GM11168 (cell line): ENCODE data around the gene XKR8.

Source experiments
- in situ Hi-C: fragments of 300-500 bp; cut with MboI; formaldehyde crosslinking; loops from one replicate; pipeline ENCODE4 v1.12.0; 2022; ENCODE audit warnings: low sequenced_read_pairs; ENCODE audit not compliant: unreplicated experiment

Gene XKR8

GRCh38 chr1:27959792-27960603 lies at the start of gene XKR8:
TSS of gene XKR8 (plus strand) at chr1:27959973. CDS start at chr1:27960070, 97 bp downstream.
- in situ Hi-C loops = no loop called here

GRCh38 chr1:27912429-27912828 lies 47.3 kb upstream of the XKR8 start:
- in situ Hi-C loops = no loop called here

GRCh38 chr1:27915082-27915575 lies 44.6 kb upstream of the XKR8 start:
- in situ Hi-C loops = no loop called here

GRCh38 chr1:27922272-27922671 lies 37.5 kb upstream of the XKR8 start:
- in situ Hi-C loops = no loop called here

GRCh38 chr1:27928216-27928954 lies 31.4 kb upstream of the XKR8 start:
- in situ Hi-C loops = no loop called here

GRCh38 chr1:27931184-27931583 lies 28.6 kb upstream of the XKR8 start:
- in situ Hi-C loops = no loop called here

GRCh38 chr1:27931759-27932158 lies 28.0 kb upstream of the XKR8 start:
- in situ Hi-C loops = no loop called here

DNA sequence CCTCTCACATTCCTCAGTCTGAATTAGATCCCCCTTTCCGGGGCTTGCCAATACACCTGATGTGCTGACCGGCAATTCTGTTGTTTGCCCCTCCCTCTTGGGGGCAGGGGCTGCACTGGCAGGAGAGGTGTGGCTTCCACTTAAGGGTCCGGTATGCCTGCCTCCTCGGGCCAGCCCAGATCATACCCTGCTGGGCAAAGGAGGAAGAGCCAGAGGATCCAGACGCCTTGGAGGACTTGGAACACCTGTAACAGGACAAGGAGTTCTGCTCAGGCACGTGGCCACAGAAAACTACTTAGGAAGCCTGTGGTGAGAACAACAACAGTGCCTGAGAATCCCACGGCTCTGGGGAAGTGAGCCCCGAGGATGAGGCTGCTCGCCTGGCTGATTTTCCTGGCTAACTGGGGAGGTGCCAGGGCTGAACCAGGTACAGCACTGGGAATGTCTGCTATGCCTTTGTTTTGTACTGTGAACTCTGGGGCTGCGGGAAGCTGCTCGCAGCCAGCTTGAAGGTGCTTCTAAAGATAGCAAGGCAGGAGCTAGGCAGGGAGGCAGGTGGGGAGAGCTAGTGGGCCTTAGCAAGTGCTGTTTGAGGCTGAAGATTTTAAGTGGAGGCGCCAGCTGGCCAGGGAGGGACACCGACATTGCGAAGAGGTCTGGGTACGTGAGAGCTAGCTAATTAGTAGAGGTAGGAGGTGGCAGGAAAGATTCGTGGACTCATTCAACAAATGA lies 24.8 kb upstream of the XKR8 start, which contains the start of gene SMPDL3B:
TSS of gene SMPDL3B (plus strand) at position 183 of the 732 bp plus-strand sequence. CDS start at position 367, 184 bp downstream.
- in situ Hi-C loops = no loop called here

DNA sequence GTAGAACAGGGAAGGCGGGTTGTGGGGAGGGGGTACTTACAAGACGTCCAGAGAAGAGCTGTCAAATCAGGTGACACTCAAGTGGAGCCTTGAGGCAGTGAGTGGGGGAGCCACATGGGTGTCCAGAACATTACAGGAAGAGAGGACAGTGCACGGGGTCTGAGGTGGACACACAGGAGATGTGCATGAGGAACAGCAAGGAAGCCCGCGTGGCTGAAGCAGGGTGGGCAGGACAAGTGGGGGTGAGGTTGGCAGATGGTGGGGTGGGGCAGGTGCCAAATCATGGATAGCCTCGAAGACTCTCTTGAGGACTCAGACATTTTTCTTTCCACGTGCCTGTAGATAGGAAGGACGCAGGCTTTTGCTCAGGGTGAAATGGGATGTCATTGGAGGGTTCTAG lies 24.1 kb upstream of the XKR8 start:
- in situ Hi-C loops = no loop called here

DNA sequence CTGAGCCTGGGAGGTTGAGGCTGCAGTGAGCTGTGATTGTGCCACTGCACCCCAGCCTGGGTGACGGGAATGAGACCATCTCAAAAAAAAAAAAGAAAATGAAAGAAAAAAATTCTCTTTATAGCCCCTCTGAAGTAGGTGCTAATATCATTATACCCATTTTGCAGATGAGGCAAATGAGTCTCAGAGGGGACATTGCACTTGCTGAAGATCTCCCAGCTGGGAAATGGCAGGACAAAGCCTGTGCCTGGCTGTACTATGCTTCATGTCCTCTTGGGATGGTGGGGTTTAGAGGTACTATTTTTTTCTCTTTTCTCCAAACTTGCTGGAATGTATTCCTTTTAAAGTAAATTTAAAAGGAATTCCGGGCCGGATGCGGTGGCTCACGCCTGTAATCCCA lies 23.4 kb upstream of the XKR8 start:
- in situ Hi-C loops = no loop called here

- in situ Hi-C loops = no loop called here
Measured at GRCh38 chr1:27937524-27937836, 22.3 kb upstream of the XKR8 start.

DNA sequence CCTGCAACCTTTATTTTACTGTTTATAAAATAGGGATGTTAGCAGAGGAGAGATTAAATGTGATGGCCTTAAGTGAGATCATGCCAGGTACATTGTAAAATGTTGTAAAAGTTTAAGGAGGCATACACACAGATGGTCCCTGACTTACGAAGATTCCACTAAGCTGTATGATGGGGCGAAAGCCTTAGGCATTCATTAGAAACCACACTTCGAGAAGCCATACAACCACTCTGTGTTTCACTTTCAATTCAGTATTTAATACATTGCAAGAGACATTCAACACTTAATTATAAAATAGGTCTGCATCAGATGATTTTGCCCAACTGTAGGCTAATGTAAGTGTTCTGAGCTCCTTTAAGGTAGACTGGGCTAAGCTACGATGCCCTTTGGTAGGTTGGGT lies 21.3 kb upstream of the XKR8 start:
- in situ Hi-C loops = no loop called here

DNA sequence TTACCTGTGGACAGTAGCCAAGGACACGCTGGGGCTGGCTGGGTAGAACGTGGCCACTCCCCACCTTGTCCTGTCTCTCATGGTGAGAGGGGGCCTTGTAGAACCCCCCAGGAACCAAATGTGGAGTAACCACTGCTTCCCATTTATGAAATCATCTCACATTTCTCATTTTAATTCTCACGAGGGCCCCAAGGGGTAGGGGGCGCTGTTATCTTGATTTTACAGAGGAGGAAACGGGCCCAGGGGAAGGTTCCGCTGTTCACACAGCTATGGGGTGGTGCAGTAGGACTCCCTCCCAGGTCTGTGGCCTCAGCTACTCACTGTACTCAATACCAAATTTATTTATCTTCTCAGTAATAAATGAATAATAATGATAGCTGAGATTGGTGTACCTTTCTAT lies 19.5 kb upstream of the XKR8 start:
- in situ Hi-C loops = no loop called here

- in situ Hi-C loops = no loop called here
Measured at GRCh38 chr1:27940870-27941560, 18.8 kb upstream of the XKR8 start.

GRCh38 chr1:27941671-27942540 lies 17.9 kb upstream of the XKR8 start:
- in situ Hi-C loops = no loop called here

GRCh38 chr1:27945020-27945419 lies 14.8 kb upstream of the XKR8 start:
- in situ Hi-C loops = no loop called here

DNA sequence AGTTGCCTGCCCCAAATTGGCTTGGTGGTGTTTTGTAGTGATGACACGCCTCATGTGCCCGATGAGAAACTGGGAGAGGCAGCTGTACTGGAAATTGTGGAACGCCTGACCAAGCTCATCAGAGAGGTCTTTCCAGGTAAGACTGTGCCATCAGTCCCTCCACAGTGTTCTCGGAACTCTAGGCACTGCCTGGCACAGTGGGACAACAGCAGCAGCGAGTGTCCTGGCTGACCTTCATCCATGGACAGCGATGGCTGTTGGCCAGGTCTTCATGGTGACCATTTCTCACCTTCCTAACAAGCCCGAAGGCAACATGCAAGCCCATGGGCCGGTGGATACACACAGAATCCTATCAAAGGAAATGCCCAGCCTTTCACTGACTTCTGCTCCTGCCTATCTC lies 10.7 kb upstream of the XKR8 start:
- in situ Hi-C loops = no loop called here

- in situ Hi-C loops = no loop called here
Measured at GRCh38 chr1:27951396-27951795, 8.4 kb upstream of the XKR8 start.

GRCh38 chr1:27952147-27952546 lies 7.6 kb upstream of the XKR8 start:
- in situ Hi-C loops = no loop called here
